A673 (cell line): ENCODE measurements around the gene PDLIM1. TPM values are rescaled to one million over a fixed set of nuclear protein-coding genes. Genes with fewer than 3 reads are reported as not detected.

ENCODE experiments used
- BruUV-seq: library from RNA; stranded (reverse); fragments of 400-500 nt; replicated peaks from 2 replicates; lab custom pipeline; 2021; lab: Mats Ljungman, UMichigan
- CTCF ChIA-PET: fragments of 300-600 bp; sonication (Branson Sonifier 250); formaldehyde crosslinking; loops from one replicate; lab custom pipeline; 2022; ENCODE audit warnings: antibody characterized with exemption; lab: Charles Lee
- POLR2A ChIA-PET: fragments of 300-600 bp; sonication (Branson Sonifier 250); formaldehyde crosslinking; loops from one replicate; lab custom pipeline; 2022; ENCODE audit warnings: antibody characterized with exemption; ENCODE audit not compliant: low non-redundant PET; lab: Charles Lee
- DNase-seq: peaks from one replicate; pipeline ENCODE4 v3.0.0-alpha.2; 2015; ENCODE audit warnings: low spot score
- H3K27ac ChIP-seq: fragments of 200-600 bp; sonication (generic); 2 replicates; pipeline ENCODE4 v1.5.1; 2016; ENCODE audit warnings: mixed run types, low read depth, mild to moderate bottlenecking, mixed read lengths, antibody characterized with exemption, low read length; ENCODE audit not compliant: poor library complexity, severe bottlenecking
- H3K27me3 ChIP-seq: fragments of 200-600 bp; sonication (generic); replicated peaks from 2 replicates; pipeline ENCODE4 v1.6.1; 2017; ENCODE audit warnings: mixed run types, low read depth, mild to moderate bottlenecking, mixed read lengths, antibody characterized with exemption, low read length; ENCODE audit not compliant: insufficient read depth, poor library complexity
- H3K36me3 ChIP-seq: fragments of 200-600 bp; sonication (generic); 2 replicates; pipeline ENCODE4 v1.6.1; 2016; ENCODE audit warnings: mixed run types, mild to moderate bottlenecking, mixed read lengths, antibody characterized with exemption, low read length; ENCODE audit not compliant: insufficient read depth, poor library complexity, severe bottlenecking
- H3K4me1 ChIP-seq: fragments of 200-600 bp; sonication (generic); 2 replicates; pipeline ENCODE4 v1.6.1; 2017; ENCODE audit warnings: mixed run types, mild to moderate bottlenecking, mixed read lengths, antibody characterized with exemption, low read length; ENCODE audit not compliant: insufficient read depth, poor library complexity, severe bottlenecking
- H3K4me3 ChIP-seq: fragments of 200-600 bp; sonication (generic); 2 replicates; pipeline ENCODE4 v1.5.1; 2016; ENCODE audit warnings: low read depth, mixed run types, mild to moderate bottlenecking, mixed read lengths, low read length; ENCODE audit not compliant: poor library complexity, severe bottlenecking
- H3K9me3 ChIP-seq: fragments of 200-600 bp; sonication (generic); 2 replicates; pipeline ENCODE4 v1.6.1; 2016; ENCODE audit warnings: mixed run types, low read depth, mild to moderate bottlenecking, mixed read lengths, antibody characterized with exemption, low read length; ENCODE audit not compliant: poor library complexity, severe bottlenecking
- EZH2 ChIP-seq: fragments of 200-600 bp; sonication (generic); IDR thresholded peaks from 2 replicates; pipeline ENCODE4 v1.6.1; 2017; ENCODE audit warnings: borderline replicate concordance, low read depth, mild to moderate bottlenecking, mixed read lengths, antibody characterized with exemption, low read length; ENCODE audit not compliant: poor library complexity, severe bottlenecking
- intact Hi-C: fragments of 100-400 bp; cut with micrococcal nuclease; formaldehyde crosslinking; loops from one replicate; pipeline ENCODE4 v1.10.0; 2022; ENCODE audit not compliant: unreplicated experiment
- total RNA-seq: library from RNA; stranded (reverse); gene quantifications from 2 replicates; pipeline ENCODE4 v1.2.3, GENCODE V29; 2021
- TF ChIP-seq, protein P1 (sequence below): fragments of 300-800, 200-600 bp; sonication (generic); conservative IDR thresholded peaks from 2 replicates; pipeline ENCODE4 v1.5.1; 2017; ENCODE audit warnings: low read depth, mild to moderate bottlenecking, antibody characterized with exemption, low read length, moderate library complexity, mixed read lengths

Gene PDLIM1
- total RNA-seq, 1 experiment from 2014 or later = 0.32 TPM

DNA sequence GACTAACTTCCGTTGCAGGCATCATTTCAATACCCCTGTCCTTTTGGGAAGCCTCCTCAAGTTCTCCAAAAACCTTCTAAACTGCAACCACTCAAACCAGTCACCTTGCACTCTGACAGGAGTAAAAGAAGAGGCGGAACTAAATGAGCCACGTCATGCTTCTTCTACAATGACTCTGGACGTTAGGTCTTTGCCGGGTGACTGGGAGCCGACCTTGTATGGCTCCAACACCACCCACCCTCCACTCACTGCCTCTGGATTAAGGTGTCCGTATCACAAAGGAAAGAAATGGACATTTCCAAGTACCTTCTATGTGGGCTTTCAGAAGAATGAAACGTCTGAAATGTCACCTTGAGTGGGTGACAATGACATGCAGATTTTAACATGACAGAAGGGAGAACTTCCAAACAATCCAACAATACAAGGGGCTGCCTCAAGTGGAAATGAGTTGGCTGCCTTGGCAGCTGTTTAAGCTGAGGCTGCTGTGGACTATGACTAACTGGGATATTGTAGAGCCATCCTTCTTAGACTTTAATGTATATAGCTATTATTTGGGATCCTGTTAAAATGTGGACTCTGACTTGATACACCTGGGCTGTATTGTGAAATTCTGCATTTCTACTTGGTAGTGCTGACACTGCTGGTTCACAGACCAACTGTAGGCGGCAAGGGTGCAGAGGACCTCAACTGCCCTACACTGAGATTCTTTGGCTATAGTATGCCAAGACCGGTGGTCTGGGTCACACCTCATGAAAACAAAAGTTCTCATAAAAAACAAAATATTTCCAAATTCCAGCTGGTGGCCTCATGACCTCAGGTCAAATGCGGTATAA, 33.8 kb upstream of the PDLIM1 start:
- Histone ChIP-seq H3K9me3 (no peaks in the 10 kb centered on the region), H3K36me3 (no peaks in the 10 kb centered on the region), H3K27me3 (peaks cover 7% of the 10 kb centered on the region), H3K4me1 (no peaks in the 10 kb centered on the region), H3K27ac (no peak overlapping the region), H3K4me3 (no peak overlapping the region)
- DNase-seq = no peak
- no peak for TF ChIP-seq EZH2
- TF ChIP-seq, protein P1, sequence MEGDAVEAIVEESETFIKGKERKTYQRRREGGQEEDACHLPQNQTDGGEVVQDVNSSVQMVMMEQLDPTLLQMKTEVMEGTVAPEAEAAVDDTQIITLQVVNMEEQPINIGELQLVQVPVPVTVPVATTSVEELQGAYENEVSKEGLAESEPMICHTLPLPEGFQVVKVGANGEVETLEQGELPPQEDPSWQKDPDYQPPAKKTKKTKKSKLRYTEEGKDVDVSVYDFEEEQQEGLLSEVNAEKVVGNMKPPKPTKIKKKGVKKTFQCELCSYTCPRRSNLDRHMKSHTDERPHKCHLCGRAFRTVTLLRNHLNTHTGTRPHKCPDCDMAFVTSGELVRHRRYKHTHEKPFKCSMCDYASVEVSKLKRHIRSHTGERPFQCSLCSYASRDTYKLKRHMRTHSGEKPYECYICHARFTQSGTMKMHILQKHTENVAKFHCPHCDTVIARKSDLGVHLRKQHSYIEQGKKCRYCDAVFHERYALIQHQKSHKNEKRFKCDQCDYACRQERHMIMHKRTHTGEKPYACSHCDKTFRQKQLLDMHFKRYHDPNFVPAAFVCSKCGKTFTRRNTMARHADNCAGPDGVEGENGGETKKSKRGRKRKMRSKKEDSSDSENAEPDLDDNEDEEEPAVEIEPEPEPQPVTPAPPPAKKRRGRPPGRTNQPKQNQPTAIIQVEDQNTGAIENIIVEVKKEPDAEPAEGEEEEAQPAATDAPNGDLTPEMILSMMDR = no peak
- CTCF ChIA-PET = no interaction called here
- intact Hi-C loops = no loop called here
- BruUV-seq = no TSS peak
- POLR2A ChIA-PET = no interaction called here

DNA sequence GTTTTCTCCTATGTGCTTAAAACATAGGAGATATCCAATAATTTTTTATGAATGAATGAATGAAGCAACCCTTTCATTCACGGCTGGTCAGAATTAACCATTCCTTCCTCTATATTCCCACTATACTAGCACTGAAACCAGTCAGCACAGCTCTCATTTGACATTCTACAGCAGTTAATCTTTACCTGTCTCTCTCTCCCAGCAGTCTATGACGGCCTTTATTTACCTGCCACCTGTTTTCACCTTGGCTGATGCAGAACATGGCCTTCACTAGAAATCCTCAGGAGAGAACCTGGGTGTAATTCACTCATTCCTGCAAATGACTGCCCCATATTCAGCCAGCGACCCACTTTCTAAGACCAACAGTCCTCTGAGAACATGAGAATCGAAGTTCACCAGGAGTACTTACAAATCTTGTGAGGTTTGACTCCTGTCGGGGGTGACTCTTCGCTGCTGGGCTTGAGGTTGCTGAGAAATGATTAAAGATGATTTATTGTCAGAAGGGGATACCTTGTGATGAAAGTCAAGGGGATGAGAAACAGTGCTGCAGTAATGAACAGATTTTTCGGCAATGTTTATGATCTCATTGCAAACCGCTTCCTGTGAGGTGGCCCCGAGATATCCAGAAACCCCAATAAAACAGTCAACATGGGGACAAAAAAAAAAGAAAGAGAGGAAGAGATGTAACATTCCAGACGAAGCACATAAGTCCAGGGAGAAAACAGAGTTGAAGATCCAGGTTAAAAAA, 30.9 kb upstream of the PDLIM1 start:
- POLR2A ChIA-PET = no interaction called here
- H3K36me3 ChIP-seq = no peaks in the 10 kb centered on the region
- no peak overlapping the region for H3K27ac ChIP-seq
- CTCF ChIA-PET = no interaction called here
- no peak for TF ChIP-seq EZH2
- TF ChIP-seq, protein P1 = no peak
- BruUV-seq = no TSS peak
- DNase-seq = no peak
- H3K9me3 ChIP-seq = no peaks in the 10 kb centered on the region
- intact Hi-C loops = no loop called here
- peaks cover 4% of the 10 kb centered on the region for H3K27me3 ChIP-seq
- no peak overlapping the region for H3K4me3 ChIP-seq
- no peaks in the 10 kb centered on the region for H3K4me1 ChIP-seq

DNA sequence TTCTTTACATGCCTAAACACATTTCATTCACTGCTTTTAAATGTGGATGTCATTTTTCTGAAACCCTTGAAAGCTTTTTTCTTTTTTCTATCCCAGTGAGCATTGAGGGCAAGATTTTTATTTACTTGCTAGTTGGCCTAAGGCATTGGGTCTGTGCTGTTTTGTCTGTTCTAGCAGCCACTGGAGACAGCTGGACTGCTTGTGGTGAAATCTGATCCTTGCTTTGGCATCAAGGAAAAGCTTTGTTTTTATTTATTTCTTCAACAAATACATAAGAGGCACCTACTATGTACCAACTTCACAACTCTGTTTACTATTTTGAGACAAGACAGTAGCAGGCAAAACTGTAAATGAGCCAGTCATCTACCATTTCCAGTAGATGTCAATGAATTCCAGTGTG, 28.4 kb upstream of the PDLIM1 start:
- H3K36me3 ChIP-seq = no peaks in the 10 kb centered on the region
- TF ChIP-seq, protein P1 = no peak
- TF ChIP-seq EZH2 = no peak
- no peak overlapping the region for H3K27ac ChIP-seq
- ChIA-PET POLR2A (no interaction called here), CTCF (no interaction called here)
- no peaks in the 10 kb centered on the region for H3K9me3 ChIP-seq
- no peak overlapping the region for H3K4me3 ChIP-seq
- no peaks in the 10 kb centered on the region for H3K27me3 ChIP-seq
- intact Hi-C loops = no loop called here
- DNase-seq = no peak
- no TSS peak for BruUV-seq
- no peaks in the 10 kb centered on the region for H3K4me1 ChIP-seq
